K562 (cell line): Measurements from ENCODE around the gene BRCA1. TPM values are rescaled to one million over a fixed set of nuclear protein-coding genes. Genes with fewer than 3 reads are reported as not detected.

Experiments
- CSDE1 ChIP-seq, 2 experiments: fragments of 450-650 bp; IDR thresholded peaks; 2 replicates each; pipeline ENCODE4 v1.6.1; 2016; ENCODE audit warnings: mild to moderate bottlenecking in 1 of 2
- EZH2 ChIP-seq: IDR thresholded peaks from 2 replicates; pipeline ENCODE4 v1.6.1; 2012; ENCODE audit warnings: low read depth, mild to moderate bottlenecking, inconsistent platforms, low read length, borderline replicate concordance
- GABPB1 ChIP-seq: sonication (generic); formaldehyde crosslinking; IDR thresholded peaks from 2 replicates; pipeline ENCODE4 v1.8.0; 2022; ENCODE audit warnings: mild to moderate bottlenecking, missing genetic modification reagents
- MCM5 ChIP-seq: fragments of 450-650 bp; IDR thresholded peaks from 2 replicates; pipeline ENCODE4 v1.6.1; 2016; ENCODE audit warnings: low read depth
- MEF2A ChIP-seq: IDR thresholded peaks from 2 replicates; pipeline ENCODE4 v1.6.1; 2011; ENCODE audit warnings: low read depth, mild to moderate bottlenecking, low read length, moderate library complexity; ENCODE audit not compliant: control insufficient read depth
- RB1 ChIP-seq: fragments of 450-650 bp; IDR thresholded peaks from 2 replicates; pipeline ENCODE4 v1.6.1; 2017; ENCODE audit warnings: low read depth, mild to moderate bottlenecking
- SMAD3 ChIP-seq: fragments of 450-650 bp; formaldehyde crosslinking; conservative IDR thresholded peaks from 2 replicates; pipeline ENCODE4 v1.4.0; 2020; ENCODE audit warnings: mild to moderate bottlenecking
- TBP ChIP-seq: optimal IDR thresholded peaks from 2 replicates; pipeline ENCODE3; 2011; ENCODE audit warnings: low read depth, low read length, improper control_type of control experiment
- ZBTB1 ChIP-seq: sonication (generic); formaldehyde crosslinking; IDR thresholded peaks from 2 replicates; pipeline ENCODE4 v1.8.1; 2023; ENCODE audit warnings: missing genetic modification reagents, low read depth, mild to moderate bottlenecking, borderline replicate concordance
- ZNF431 ChIP-seq: sonication (generic); formaldehyde crosslinking; IDR thresholded peaks from 2 replicates; pipeline ENCODE4 v1.8.0; 2022; ENCODE audit warnings: mild to moderate bottlenecking, missing genetic modification reagents
- ZNF444 ChIP-seq: fragments of 250-450 bp; sonication (Bioruptor Pico); IDR thresholded peaks from 2 replicates; pipeline ENCODE4 v1.4.0; 2020; ENCODE audit warnings: mild to moderate bottlenecking, moderate library complexity
- polyA plus RNA-seq, 8 experiments: library from polyadenylated mRNA; depleted of rRNA in 4 of 8; stranded (reverse) in 5 of 8; unstranded in 3 of 8; fragments of >200 nt; fragmentation: Nextera tagmentation in 2 of 8; fragmentation: Illumina TruSeq in 1 of 8; extraction: Ambion mirVana in 2 of 8; extraction: Trizol in 1 of 8; gene quantifications; 2 replicates each; pipeline versions ENCODE4 v1.2.1 to v1.2.3, GENCODE V29; 2011 to 2014; ENCODE audit warnings: inconsistent platforms in 1 of 8, missing spikeins in 1 of 8
- total RNA-seq, 7 experiments: library from RNA; depleted of rRNA in 6 of 7; stranded (reverse); fragments of >200 nt in 6 of 7; fragmentation: Illumina TruSeq in 2 of 7; extraction: Trizol in 2 of 7; gene quantifications; 2 replicates each; pipeline versions ENCODE4 v1.2.1 to v1.2.3, GENCODE V29; 2011 to 2021; ENCODE audit warnings: low replicate concordance in 1 of 7
- TF ChIP-seq, protein P1 (sequence below): IDR thresholded peaks from 3 replicates; pipeline ENCODE4 v1.6.1; 2011; ENCODE audit warnings: borderline replicate concordance, mild to moderate bottlenecking; ENCODE audit not compliant: insufficient read length, insufficient read depth
- TF ChIP-seq, protein P2 (sequence below): sonication (generic); formaldehyde crosslinking; IDR thresholded peaks from 2 replicates; pipeline ENCODE4 v1.8.1; 2023; ENCODE audit warnings: mild to moderate bottlenecking, missing genetic modification reagents, moderate library complexity
- TF ChIP-seq, protein P3 (sequence below): fragments of 450-650 bp; IDR thresholded peaks from 2 replicates; pipeline ENCODE4 v1.6.1; 2016; ENCODE audit warnings: low read depth
- TF ChIP-seq, protein P4 (sequence below): fragments of 450-650 bp; formaldehyde crosslinking; IDR thresholded peaks from 2 replicates; pipeline ENCODE4 v1.4.0; 2020; ENCODE audit warnings: mild to moderate bottlenecking, moderate library complexity

Gene BRCA1
- total and polyA plus RNA-seq, 9 of the 15 experiments (the other 6 are each of a cell fraction or from before 2014, with no cell fraction given): 25.9 to 95.3 (median 62.3) TPM

DNA sequence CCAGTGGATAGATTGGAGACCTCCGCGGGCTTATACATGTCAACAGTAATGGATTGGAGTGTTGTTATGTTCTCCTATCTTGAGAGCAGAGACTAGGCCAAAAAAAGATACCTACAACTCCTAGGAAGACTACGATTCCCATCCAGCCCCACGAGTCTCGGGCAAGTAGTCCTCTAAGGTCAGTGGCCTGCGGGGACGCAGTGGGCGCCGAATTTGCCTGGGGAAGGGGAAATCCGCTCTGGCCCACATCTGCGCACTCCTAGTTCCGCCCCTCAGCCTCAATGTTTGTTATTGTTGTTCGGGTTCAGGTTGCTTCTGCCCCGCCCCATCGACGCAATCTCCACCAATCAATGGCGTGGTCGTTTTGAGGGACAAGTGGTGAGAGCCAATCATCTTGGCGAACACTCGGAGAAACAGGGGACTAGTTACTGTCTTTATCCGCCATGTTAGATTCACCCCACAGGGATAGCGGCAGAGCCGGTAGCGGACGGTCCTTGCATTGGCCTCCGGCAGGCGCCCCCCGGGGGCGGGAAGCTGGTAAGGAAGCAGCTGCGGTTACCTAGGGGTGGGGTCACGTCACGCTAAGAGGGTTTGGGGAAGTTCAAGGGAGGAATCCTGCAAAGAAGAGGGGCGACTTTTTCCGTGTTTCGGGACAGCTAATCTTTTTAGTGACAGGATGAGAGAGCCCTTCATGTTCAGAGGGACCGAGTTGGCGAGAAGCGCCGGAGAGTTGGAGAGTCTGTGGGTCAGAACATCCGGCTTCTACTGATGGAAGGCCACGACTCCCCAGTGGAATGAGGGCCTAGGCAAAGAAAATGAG, 45.8 kb upstream of the BRCA1 start, which contains the start of gene NBR1 (continued):
- TF ChIP-seq, protein P1, sequence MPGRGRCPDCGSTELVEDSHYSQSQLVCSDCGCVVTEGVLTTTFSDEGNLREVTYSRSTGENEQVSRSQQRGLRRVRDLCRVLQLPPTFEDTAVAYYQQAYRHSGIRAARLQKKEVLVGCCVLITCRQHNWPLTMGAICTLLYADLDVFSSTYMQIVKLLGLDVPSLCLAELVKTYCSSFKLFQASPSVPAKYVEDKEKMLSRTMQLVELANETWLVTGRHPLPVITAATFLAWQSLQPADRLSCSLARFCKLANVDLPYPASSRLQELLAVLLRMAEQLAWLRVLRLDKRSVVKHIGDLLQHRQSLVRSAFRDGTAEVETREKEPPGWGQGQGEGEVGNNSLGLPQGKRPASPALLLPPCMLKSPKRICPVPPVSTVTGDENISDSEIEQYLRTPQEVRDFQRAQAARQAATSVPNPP: no peak
- TF ChIP-seq ZNF431: no peak
- TF ChIP-seq GABPB1 (CRISPR knock-in tag): peak; percentile 25; the same call in 1 of the 2 replicates
- TF ChIP-seq SMAD3 (CRISPR knock-in tag): no peak
- TF ChIP-seq MCM5: no peak
- no peak for TF ChIP-seq ZNF444 (CRISPR knock-in tag)
- TF ChIP-seq, protein P2, sequence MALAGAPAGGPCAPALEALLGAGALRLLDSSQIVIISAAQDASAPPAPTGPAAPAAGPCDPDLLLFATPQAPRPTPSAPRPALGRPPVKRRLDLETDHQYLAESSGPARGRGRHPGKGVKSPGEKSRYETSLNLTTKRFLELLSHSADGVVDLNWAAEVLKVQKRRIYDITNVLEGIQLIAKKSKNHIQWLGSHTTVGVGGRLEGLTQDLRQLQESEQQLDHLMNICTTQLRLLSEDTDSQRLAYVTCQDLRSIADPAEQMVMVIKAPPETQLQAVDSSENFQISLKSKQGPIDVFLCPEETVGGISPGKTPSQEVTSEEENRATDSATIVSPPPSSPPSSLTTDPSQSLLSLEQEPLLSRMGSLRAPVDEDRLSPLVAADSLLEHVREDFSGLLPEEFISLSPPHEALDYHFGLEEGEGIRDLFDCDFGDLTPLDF: no peak
- TF ChIP-seq, protein P3, sequence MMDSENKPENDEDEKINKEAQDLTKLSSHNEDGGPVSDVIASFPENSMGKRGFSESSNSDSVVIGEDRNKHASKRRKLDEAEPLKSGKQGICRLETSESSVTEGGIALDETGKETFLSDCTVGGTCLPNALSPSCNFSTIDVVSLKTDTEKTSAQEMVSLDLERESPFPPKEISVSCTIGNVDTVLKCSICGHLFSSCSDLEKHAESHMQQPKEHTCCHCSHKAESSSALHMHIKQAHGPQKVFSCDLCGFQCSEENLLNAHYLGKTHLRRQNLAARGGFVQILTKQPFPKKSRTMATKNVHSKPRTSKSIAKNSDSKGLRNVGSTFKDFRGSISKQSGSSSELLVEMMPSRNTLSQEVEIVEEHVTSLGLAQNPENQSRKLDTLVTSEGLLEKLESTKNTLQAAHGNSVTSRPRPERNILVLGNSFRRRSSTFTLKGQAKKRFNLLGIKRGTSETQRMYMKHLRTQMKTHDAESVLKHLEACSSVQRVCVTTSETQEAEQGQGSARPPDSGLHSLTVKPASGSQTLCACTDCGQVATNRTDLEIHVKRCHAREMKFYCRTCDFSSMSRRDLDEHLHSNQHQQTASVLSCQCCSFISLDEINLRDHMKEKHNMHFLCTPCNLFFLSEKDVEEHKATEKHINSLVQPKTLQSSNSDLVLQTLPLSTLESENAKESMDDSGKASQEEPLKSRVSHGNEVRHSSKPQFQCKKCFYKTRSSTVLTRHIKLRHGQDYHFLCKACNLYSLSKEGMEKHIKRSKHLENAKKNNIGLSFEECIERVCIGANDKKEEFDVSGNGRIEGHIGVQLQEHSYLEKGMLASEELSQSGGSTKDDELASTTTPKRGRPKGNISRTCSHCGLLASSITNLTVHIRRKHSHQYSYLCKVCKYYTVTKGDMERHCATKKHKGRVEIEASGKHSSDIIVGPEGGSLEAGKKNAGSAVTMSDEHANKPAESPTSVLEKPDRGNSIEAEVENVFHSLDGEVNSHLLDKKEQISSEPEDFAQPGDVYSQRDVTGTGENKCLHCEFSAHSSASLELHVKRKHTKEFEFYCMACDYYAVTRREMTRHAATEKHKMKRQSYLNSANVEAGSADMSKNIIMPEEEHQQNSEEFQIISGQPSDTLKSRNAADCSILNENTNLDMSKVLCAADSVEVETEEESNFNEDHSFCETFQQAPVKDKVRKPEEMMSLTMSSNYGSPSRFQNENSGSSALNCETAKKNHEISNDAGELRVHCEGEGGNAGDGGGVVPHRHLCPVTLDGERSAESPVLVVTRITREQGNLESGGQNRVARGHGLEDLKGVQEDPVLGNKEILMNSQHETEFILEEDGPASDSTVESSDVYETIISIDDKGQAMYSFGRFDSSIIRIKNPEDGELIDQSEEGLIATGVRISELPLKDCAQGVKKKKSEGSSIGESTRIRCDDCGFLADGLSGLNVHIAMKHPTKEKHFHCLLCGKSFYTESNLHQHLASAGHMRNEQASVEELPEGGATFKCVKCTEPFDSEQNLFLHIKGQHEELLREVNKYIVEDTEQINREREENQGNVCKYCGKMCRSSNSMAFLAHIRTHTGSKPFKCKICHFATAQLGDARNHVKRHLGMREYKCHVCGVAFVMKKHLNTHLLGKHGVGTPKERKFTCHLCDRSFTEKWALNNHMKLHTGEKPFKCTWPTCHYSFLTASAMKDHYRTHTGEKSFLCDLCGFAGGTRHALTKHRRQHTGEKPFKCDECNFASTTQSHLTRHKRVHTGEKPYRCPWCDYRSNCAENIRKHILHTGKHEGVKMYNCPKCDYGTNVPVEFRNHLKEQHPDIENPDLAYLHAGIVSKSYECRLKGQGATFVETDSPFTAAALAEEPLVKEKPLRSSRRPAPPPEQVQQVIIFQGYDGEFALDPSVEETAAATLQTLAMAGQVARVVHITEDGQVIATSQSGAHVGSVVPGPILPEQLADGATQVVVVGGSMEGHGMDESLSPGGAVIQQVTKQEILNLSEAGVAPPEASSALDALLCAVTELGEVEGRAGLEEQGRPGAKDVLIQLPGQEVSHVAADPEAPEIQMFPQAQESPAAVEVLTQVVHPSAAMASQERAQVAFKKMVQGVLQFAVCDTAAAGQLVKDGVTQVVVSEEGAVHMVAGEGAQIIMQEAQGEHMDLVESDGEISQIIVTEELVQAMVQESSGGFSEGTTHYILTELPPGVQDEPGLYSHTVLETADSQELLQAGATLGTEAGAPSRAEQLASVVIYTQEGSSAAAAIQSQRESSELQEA: no peak
- TF ChIP-seq TBP: peak; percentile 84
- TF ChIP-seq, protein P4, sequence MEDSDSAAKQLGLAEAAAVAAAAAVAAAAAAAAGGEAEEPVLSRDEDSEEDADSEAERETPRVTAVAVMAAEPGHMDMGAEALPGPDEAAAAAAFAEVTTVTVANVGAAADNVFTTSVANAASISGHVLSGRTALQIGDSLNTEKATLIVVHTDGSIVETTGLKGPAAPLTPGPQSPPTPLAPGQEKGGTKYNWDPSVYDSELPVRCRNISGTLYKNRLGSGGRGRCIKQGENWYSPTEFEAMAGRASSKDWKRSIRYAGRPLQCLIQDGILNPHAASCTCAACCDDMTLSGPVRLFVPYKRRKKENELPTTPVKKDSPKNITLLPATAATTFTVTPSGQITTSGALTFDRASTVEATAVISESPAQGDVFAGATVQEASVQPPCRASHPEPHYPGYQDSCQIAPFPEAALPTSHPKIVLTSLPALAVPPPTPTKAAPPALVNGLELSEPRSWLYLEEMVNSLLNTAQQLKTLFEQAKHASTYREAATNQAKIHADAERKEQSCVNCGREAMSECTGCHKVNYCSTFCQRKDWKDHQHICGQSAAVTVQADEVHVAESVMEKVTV (CRISPR knock-in tag): no peak
- TF ChIP-seq RB1: peak; percentile 34; the same call in 1 of the 2 replicates
- TF ChIP-seq EZH2: no peak
- TF ChIP-seq CSDE1 (IDR thresholded peaks at IDR 0.05): no peak
- TF ChIP-seq MEF2A: no peak
- no peak for TF ChIP-seq ZBTB1 (CRISPR knock-in tag)
